Stimulated activated CD4-positive, alpha-beta T cell treated with anti-CD3 and anti-CD28 coated beads, Interleukin-15, amount 100 ng/mL, for 1 hour (primary cell): ENCODE data around the gene LCE6A.

Experiments used
- DNase-seq, 2 donors: peaks; one replicate each; pipeline ENCODE4 v3.0.0-alpha.2; 2020; ENCODE audit warnings: low read depth in 1 of 2, low spot score in 1 of 2

The LCE6A gene

GRCh38 chr1:152842556-152842955 is at the start of gene LCE6A:
LCE6A (plus strand) TSS chr1:152842856; CDS start chr1:152843521, 665 bp downstream.
- DNase-seq: no peak

GRCh38 chr1:152795686-152796085 is 47.0 kb upstream of the LCE6A start:
- DNase-seq: no peak

- DNase-seq: no peak
Measured at GRCh38 chr1:152796421-152796820, 46.2 kb upstream of the LCE6A start, which contains the start of gene LCE1D. LCE1D (plus strand) TSS chr1:152796721; CDS start chr1:152797795, 1,074 bp downstream.

GRCh38 chr1:152801333-152801732 is 41.3 kb upstream of the LCE6A start:
- DNase-seq: no peak

GRCh38 chr1:152806576-152806975 is 36.1 kb upstream of the LCE6A start, which contains the start of gene LCE1C:
LCE1C (minus strand) TSS chr1:152806651; CDS start chr1:152805478, 1,173 bp downstream.
- no peak for DNase-seq

GRCh38 chr1:152811050-152811449 is 31.6 kb upstream of the LCE6A start:
- no peak for DNase-seq

GRCh38 chr1:152811671-152812070 is 31.0 kb upstream of the LCE6A start, which contains the start of gene LCE1B:
LCE1B (plus strand) TSS chr1:152811971; CDS start chr1:152812447, 476 bp downstream.
- DNase-seq: no peak

- no peak for DNase-seq
Measured at GRCh38 chr1:152817309-152817708, 25.3 kb upstream of the LCE6A start.

GRCh38 chr1:152823294-152823693 is 19.4 kb upstream of the LCE6A start:
- DNase-seq: no peak

GRCh38 chr1:152824964-152825363 is 17.7 kb upstream of the LCE6A start:
- DNase-seq: no peak

GRCh38 chr1:152827173-152827572 is 15.5 kb upstream of the LCE6A start, which contains the start of gene LCE1A:
LCE1A (plus strand) TSS chr1:152827473; CDS start chr1:152827473, 0 bp downstream.
- no peak for DNase-seq

- no peak for DNase-seq
Measured at GRCh38 chr1:152836870-152837269, 5.8 kb upstream of the LCE6A start.

- DNase-seq: no peak
Measured at GRCh38 chr1:152855661-152856060, 13.0 kb downstream of the LCE6A start.

- DNase-seq: no peak
Measured at GRCh38 chr1:152858062-152858461, 15.4 kb downstream of the LCE6A start.

- no peak for DNase-seq
Measured at GRCh38 chr1:152859696-152860095, 17.0 kb downstream of the LCE6A start, which contains the start of gene LCE7A. LCE7A (plus strand) TSS chr1:152859996; CDS start chr1:152860698, 702 bp downstream.

- DNase-seq: no peak
Measured at GRCh38 chr1:152860129-152860528, 17.5 kb downstream of the LCE6A start.

- no peak for DNase-seq
Measured at GRCh38 chr1:152861374-152861773, 18.7 kb downstream of the LCE6A start.

GRCh38 chr1:152864443-152864842 is 21.8 kb downstream of the LCE6A start:
- DNase-seq: no peak

- DNase-seq: no peak
Measured at GRCh38 chr1:152866321-152866720, 23.7 kb downstream of the LCE6A start.

- peak; percentile 7 to 14 for DNase-seq
Measured at GRCh38 chr1:152869808-152870419, 27.3 kb downstream of the LCE6A start.

GRCh38 chr1:152870831-152871730 is 28.4 kb downstream of the LCE6A start:
- DNase-seq: no peak

- DNase-seq: no peak
Measured at GRCh38 chr1:152871731-152872126, 29.1 kb downstream of the LCE6A start.
